G401.6 (cell line): ENCODE data around the gene GHRL.
A peak's percentile ranks its signal among the peaks of the same experiment; 100 is the strongest.
"Not testable (repeated sequence)": the region's sequence is repeated elsewhere in the genome, so short reads cannot be mapped to it uniquely, and the experiment has no call there.

Source experiments
- FAIRE-seq: peaks from 2 replicates; lab custom pipeline; 2012; peaks lifted over from hg19 to GRCh38; lab: Jason Lieb, UNC

GHRL gene

DNA sequence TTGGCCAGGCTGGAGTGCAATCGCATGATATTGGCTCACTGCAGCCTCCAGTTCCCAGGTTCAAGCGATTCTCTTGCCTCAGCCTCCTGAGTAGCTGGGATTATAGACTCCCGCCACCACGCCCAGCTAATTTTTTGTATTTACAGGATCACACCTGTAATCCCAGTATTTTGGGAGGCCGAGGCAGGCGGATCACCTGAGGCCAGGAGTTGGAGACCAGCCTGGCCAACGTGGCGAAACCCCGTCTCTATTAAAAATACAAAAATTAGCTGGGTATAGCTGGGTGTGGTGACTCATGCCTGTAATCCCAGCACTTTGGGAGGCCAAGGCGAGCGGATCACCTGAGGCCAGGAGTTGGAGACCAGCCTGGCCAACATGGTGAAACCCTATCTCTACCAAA, 20.3 kb downstream of the GHRL start:
- FAIRE-seq = not testable (repeated sequence)

DNA sequence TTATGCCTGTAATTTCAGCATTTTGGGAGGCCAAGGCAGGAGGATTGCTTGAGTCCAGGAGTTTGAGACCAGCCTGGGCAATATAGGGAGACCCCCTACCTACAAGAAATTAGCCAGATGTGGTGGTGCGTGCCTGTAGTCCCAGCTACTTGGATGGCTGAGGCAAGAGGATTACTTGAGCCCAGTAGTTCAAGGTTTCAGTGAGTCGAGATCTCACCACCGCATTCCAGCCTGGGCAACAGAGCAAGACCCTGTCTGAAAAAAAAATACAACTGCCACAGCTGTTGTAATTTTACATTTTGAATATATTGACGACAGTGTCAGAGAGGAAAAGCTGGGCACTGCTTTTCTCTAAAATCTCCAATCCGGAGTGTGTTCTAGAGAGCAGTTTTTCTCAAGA, 23.3 kb downstream of the GHRL start:
- FAIRE-seq = no peak

DNA sequence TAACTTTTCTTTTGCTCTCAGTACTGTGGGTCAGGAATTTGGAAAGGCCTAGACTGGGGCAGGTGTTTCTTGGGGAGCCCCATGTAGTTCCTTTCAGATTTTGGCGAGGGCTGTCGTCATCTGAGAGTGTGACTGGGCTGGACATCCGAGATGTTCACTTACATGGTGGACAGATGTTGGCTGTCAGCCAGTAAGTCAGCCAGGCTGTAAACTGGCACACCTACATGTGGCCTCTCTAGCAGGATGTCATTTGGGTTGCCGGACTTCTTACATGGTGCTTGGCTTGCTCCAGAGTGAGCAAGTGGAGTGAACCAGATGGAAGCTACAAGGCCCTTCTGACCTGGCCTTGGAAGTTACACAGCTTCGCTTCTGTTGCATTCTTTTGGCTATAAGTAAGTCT, 23.8 kb downstream of the GHRL start:
- no peak for FAIRE-seq

DNA sequence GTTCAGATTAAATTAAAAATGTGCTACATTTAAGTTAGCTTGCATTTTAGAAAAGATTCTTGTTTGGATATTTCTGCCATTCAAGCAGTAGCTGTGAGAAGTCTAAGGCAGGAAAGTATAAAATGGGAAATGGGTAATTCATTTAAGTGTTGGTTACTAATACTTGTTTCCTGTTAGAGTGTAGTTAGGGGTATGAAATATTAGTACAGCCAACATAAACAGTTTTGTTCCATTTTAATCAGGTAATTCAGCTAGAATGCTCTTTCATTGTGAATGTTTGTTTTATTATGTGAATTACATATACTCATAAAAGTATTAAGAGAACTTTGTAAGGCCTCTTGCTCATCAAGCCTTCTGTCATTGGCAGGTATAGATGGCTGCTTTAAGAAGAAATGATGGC, 24.6 kb downstream of the GHRL start:
- no peak for FAIRE-seq

DNA sequence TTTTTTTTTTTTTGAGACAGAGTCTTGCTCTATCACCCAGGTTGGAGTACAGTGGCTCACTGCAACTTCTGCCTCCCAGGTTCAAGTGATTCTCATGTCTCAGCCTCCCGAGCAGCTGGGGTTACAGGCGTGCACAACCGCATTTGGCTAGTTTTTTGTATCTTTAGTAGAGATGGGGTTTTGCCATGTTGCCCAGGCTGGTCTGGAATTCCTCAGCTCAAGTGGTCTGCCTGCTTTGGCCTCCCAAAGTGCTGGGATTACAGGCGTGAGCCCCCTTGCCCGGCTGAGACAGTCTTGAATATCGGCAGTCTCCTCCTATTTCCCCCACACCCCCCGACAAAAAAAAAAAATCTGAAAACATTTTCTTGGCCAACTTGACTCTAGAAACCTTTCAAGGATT, 25.8 kb downstream of the GHRL start:
- FAIRE-seq = not testable (repeated sequence)

DNA sequence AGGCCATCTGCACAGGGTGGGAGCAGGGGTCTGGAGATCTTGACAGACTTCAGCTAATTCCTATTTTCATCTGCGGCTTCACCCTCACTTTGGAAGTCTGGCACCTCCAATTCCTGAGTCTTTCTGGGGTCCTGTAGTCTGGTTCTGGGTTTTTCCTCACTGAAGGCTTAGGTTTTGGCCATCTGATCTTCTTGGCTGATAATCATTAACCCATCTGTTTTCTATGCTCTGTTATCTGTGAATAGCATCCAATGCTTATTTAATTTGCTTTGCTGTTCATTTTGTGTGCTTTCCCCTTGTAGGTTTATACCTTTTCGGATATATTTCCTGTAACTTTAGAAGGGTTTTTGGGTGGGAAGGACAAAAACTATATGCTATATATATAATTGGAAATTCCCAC, 26.9 kb downstream of the GHRL start:
- no peak for FAIRE-seq

DNA sequence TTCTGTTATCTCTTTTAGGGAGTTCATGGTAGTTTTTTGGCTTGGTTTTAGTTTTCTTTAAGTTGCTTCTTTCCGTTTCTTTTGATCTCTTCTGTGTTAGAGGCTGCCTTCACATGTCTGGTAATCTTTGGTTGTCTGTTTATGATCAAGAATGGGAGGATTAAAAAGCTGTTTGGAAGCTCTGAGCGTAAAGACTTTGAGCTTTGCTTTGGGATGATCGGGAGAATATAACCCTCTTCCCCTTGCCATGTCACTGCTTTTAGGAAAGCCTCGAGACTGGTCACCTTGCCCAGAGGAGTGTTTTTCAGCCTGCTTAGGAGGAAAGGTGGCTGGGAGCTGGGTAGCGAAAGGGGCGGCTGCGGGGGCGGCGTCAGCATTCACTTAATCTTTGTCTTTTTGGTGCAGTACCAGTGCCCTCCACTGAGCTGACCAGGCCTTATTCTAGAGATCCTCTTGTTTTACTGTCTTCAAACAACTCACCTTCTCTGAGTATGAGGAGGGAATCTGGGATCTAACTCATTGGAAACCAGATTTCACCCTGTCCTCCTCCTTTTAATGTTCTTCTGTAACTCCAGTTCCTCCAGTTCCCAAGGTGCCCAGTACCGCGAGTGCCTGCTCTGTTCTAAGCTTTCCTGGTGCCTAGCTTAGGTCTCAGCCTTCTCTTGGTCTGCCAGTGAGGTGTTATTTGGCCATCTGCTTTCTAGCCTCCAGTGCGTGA, 28.9 kb downstream of the GHRL start:
- no peak for FAIRE-seq

DNA sequence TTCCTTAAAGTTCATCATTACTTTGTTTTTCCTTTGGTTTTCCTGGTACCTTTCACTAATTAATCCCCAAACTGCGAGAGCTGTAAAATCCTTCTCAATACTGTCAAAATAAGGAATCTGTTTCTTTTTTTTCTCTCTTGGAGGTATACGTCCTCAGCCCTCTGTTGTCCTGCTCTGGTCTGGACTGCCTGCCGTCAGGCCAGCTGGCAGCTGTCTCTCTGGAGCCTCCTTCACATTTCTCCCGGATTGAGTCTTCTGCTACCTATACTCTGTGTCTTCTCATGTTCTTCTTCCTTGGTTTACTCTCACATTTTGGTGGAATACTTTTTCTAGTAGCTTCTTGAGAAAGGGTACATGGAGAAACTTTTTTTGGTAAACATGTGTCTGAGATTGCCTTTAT, 30.7 kb downstream of the GHRL start:
- no peak for FAIRE-seq

DNA sequence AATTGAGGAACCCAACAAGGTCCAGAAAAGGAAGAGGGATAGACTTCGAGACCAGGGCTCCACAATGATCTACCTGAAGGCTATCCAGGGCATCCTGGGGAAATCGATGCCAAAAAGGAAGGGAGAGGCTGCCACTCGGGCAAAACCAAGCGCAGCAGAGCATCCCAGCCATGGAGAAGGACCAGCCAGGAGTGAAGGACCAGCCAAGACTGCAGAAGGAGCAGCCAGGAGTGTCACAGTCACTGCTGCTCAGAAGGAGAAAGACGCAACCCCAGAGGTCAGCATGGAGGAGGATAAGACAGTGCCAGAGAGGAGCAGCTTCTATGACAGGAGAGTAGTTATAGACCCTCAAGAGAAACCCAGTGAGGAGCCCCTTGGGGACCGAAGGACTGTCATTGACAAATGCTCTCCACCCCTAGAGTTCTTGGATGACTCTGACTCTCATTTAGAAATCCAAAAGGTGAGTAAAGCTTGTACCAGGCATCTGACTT, 32.5 kb downstream of the GHRL start:
- no peak for FAIRE-seq

DNA sequence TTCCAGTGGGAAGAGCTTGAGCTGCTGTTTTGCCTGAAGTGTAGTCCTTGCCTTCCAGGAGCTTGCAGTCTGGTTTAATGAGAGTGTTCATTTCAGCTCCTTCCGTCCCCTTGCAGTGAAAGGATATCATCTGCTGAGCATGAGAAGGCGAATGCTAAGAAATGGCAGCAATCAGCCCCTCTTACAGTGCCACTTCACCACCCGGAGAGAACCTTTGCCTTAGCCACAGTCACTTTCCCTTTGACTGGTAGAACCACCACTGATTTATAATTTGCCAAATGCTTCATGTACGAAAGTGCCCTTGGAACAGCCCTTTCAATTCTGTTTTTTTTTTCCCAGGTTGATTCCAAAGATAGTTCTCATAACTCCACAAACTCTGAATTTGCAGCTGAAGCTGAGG, 32.9 kb downstream of the GHRL start:
- no peak for FAIRE-seq

DNA sequence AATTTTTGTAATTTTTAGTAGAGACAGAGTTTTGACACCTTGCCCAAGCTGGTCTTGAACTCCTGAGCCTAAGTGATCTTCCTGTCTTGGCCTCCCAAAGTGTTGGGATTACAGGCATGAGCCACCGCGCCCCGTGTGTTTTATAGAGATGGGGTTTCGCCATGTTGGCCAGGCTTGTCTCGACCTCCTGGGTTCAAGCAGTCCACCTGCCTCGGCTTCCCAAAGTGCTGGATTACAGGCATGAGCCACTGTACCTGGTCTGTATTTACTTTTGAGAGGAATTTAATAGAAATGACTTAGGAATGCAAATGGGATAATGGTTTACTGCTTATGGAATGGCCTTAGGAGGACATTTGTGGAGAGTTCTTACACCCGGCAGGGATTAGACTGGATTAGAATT, 33.7 kb downstream of the GHRL start:
- no peak for FAIRE-seq

DNA sequence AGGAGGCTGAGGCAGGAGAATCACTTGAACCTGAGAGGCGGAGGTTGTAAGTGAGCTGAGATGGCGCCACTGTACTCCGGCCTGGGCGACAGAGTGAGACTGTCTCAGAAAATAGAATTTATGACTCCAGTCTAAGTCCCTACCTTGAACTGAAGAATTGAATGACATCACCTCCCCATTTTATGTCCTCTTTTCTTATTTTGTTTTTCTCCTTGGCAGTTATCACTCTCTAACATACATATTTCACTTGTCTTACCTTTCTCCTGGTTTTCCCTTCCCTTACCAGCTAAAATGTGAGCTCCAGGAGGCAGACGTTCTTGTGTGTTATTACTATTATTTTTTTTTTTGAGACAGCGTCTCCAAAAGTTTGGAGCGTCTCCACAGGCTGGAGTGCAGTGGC, 36.9 kb downstream of the GHRL start:
- no peak for FAIRE-seq

DNA sequence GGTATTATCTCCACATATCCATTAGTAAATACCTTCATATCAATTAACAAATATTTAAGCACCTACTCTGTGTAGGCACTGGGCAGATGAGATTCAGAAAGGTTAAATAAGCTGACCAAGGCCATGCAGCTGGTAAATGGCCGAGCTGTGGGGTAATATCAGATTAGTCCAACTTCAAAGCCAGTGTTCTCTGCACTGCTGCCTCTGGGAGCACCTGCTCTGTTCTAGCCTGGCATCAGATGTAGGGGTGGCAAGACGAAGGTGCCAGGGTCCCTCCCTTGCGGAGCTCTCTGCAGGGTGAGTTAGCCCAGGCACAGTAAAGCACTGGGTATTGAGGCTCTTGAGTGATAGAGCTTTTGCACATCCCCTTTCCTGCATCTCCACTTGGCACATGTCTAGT, 39.0 kb downstream of the GHRL start:
- no peak for FAIRE-seq

DNA sequence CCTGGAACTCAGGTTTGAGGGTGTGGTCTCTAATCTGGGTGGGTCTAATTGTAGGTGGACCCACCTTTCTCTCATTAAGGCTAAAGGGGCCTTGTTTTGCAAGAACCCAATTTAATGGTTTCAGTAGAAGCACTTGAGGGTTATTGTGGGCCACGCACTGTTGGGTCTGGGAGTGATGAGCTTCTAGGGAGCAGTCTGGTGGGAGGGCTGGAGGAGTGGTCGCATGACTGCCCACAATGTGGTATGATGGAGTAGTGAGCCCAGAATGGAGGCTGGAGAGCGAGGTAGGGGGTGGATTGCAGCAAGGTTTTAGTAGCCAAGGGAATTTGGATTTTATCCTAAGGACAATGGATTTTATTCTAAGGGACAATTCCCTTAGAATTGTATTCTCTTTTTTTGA, 41.7 kb downstream of the GHRL start:
- no peak for FAIRE-seq

DNA sequence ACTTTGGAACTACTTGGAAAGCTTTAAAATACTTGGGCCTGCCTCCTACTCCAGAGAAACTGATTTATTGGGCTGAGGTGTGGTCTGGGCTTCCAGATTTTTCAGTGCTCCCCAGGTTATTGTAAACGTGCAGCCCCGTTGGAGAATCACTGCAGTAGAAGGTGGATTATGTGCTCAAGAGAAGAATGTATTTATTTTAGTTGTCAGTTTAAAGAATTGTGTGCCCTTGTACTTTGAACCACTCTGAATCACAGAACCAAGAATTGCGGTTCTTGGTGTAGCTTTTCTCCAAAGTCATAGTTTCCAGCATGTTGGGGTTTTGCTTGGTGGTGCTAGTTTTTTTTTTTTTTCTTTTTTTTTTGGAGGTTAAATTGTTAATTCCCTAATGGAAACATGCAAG, 42.9 kb downstream of the GHRL start:
- FAIRE-seq = no peak

DNA sequence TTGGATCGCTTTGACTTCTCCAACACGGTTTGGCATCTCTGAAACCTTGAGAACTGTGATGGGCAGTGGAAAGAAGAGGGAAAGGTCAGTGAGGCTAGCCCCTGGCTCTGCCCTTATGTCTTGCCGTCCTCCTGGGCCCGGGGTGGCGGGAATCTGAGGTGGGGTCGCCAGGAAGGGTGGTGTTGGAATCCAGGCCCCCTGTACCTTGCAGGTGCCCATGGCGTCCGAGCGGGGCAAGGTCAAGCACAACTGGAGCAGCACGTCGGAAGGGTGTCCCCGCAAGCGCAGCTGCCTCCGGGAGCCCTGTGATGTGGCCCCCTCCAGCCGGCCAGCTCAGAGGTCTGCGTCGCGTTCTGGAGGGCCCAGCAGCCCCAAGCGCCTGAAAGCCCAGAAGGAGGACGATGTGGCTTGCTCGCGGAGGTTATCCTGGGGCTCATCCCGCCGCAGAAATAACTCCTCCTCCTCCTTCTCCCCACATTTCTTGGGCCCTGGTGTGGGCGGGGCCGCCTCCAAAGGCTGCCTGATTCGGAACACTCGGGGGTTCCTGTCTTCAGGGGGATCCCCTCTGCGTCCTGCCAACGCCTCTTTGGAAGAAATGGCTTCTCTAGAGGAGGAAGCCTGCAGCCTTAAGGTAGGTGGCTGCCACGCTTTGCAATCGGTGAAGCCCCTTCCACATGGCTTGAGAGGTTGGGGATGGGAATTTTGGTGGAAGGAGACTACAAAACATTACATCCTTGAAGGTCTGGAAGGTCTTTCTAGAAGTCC, 43.6 kb downstream of the GHRL start:
- no peak for FAIRE-seq

DNA sequence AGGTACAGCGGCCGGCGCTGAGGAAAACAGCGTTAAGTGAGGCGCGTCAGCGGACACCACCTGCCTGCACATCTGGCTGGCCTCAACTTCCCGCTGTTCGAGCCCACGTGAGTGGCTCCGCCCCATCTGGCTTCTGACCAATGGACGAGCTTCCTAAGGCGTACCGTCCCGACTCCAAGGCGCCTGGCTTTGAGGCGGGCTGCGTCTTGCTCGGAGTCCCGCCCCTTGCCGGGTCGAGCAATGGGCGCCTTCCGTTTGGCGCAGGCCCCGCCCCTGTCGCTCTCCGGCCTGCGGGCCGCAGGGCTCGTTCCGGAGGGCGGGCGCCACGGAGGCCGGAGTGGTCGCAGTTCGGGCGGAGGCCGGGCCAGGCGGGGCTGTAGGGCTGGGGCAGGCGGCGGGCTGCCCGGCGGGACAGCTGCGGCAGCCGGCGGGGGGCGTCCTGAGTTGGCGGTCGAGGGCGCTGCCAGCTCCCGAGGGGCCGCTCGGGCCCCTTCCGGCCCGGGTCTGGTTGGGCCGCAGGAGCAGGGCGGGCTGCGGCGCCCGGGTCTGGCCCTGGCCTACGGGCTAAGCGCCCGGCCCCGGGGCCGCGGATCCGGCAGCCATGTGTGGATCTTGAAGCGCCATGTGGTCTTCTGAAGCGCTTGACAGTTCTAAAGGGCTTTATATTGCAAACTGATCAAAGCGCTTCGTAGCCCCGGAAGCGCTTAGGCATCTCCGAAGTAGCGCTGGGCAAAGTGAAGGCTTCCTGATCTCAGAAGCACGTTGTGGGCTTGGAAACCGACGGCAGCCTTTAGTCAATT, 44.4 kb downstream of the GHRL start, which contains the start of gene TATDN2:
TATDN2 (plus strand) TSS at position 276 of the 800 bp plus-strand sequence. CDS start 742 bp downstream, outside the sequence.
- peak; percentile 77 for FAIRE-seq

DNA sequence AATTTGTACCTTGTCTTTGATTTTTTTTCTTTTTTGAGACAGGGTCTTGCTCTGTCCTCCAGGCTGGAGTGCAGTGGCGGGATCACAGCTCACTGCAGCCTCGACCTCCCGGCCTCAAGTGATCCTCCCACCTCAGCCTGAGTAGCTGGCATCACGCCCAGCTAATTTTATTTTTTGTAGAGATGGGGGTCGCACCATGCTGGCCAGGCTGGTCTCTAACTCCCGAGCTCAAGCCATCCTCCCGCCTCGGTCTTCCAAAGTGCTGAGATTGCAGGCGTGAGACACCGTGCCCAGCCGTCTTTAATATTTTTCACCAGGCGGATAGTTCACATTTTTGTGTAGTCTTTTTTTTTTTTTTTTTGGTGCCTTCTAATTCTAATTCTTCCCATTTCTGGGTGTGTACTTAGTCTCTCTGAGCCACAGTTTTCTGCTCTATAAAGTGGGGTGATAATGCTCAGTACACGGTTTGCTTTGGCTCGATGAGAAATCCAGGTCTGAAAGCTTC, 45.0 kb downstream of the GHRL start:
- no peak for FAIRE-seq

DNA sequence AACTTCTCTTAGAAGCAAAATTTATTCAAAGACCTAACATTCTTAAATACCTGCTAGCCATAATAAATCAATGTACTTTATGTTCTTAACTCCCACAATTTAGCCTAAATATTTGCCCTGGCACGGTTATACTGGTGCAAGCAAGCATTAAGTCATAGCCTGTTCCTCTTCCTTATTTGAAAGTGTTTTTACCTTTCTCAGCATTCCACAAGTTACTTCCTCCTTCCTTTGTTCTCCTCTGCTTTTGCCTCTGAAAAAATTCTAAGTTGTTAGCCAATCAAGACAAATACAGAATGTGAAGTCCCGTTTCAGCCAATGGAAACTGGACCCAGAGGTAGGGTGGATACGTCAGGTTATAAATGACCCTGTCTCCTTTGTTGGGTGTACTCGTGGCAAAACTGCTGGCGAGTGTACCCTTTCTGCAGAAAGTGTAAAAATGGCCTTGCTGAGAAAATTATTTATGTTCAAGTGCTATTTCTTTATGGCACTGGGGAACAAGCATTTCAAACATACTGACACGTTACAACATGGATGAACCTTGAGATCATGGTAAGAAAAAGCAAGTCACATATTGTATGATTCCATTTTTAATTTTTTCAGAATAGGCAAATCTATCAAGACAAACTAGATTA, 47.5 kb downstream of the GHRL start:
- FAIRE-seq = no peak

DNA sequence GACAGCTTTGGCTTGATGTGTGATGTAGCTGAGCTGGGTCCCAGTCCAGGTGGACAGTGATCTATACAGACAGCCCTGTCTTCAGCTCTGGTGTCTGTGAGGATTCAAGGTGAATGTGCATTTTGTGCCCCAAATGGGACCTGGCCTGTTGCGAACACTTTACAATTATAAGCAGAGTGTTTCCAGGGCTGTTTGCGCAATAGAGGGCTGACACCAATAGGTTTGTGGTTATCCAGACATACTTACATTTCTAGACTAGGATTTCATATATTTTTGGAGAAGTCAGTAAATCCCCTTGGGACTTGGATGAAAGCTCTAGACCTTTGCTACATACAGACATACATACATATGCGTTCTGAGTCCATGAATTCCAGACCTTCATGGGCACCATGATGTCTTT, 48.7 kb downstream of the GHRL start:
- no peak for FAIRE-seq

DNA sequence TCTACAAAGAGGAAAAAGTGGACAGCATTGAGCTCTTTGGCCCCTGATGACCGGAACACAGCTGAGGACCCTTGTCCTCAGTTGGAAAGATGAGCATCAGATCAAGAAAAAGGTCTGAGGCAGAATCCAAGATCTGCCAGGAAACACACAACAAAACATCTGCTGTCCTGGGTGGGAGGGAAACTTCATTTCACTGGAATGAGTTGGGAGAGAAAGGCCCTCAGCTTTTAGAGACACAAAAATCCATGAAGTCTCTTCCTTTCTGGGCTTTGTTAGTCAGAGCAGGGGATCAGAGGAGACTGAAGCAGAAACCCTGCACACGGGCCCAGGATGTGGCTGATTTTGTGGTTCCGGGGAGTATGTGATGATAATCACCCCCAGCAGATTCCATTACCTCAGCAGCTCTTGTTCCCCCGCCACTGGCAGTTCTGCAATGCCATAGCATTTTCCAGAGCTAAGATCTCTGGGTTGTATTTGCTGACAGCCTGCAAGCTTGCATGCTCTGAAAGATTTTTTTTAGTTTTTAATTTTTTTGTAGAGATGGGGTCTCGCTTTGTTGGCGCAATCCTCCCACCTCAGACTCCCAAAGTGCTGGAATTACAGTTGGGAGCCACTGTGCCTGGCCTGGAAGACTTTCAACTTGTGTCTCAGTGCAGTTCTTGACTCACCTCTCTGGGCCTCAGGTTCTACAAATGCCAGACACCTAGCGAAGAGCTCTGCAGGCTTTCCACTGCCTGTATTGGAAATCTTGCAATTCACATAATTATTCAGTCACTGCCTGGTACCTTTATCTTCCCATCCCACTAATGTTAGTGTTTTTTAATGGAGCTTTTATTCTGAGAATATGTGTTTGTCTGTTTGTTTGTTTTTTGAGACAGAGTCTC, 50.3 kb downstream of the GHRL start:
- FAIRE-seq = no peak
